ENCODE data around the gene PDE9A.

Gene PDE9A

DNA sequence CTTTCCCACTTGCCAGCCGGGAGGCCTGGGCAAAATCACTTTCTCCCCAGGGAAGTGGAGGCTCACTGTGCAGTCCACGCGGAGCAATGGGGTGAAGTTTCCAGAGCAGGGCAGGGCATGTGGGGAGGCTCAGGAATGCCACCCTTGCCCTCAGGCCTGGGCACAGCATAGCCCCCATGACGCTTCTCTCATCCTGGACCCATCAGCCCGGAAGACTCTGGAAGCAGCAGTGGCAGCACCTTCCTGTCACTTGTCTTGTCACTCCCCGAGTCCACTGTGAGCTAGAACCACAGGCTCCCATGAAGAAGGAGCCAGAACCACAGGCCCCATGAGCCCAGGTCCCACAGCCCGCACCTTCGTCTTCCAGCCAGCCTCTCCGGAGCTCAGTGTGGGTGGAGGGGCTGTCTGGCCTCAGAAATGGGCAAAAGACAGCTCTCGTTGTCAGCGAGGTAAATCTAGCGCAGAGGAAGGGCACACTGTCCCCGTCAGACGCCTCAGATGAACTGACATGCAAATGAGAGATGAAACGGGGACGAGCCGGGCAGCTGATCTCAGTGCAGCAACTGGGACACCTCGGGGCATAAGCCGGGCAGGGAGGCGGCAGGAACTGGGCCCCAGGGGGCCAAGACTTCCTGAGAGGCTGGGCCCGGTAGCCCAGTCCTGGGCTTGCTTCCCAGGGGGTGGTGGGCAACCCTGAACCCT is 6.1 kb downstream of the PDE9A start:
- no peak for DNase-seq (ENCODE audit: extremely low spot score)
- POLR2A ChIA-PET: no interaction called here
- TF ChIP-seq L3MBTL2 (conservative IDR thresholded peaks at IDR 0.05): no peak
- TF ChIP-seq SP1 (IDR thresholded peaks at IDR 0.05): no peak
- TF ChIP-seq BHLHE40 (IDR thresholded peaks at IDR 0.05; ENCODE audit: borderline replicate concordance): no peak
- TF ChIP-seq ARNT (IDR thresholded peaks at IDR 0.05): no peak
- no peak for TF ChIP-seq LEF1 (IDR thresholded peaks at IDR 0.05; ENCODE audit: borderline replicate concordance)

DNA sequence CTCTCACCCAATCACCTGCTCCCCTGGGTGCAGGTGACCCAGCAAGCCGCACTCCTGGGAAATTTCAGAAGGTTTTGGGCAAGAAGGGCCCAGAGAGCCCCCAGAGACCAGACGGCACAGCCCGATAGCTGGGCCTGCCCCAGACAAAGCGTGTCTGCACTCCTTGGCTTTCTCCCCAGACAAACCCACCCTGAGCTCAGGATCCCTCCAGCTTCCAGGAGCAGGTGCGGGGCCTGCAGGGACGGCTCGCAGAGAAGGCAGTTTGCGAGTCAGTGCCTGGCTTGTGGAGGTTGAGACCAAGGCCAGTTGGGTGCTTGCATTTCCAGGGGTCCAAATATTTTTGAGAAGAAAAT is 6.7 kb downstream of the PDE9A start:
- ChIA-PET POLR2A (no interaction called here), CTCF (no interaction called here)
- no peak for TF ChIP-seq ELF4 (IDR thresholded peaks at IDR 0.05)
- TF ChIP-seq FOXK2 (IDR thresholded peaks at IDR 0.05): no peak
- TF ChIP-seq SUZ12 (IDR thresholded peaks at IDR 0.05): no peak
- no peak for TF ChIP-seq FOXM1 (IDR thresholded peaks at IDR 0.05; ENCODE audit: borderline replicate concordance)
- TF ChIP-seq FOXA1 (IDR thresholded peaks at IDR 0.05): no peak
- TF ChIP-seq NFRKB (IDR thresholded peaks at IDR 0.05): no peak
- TF ChIP-seq BHLHE40 (IDR thresholded peaks at IDR 0.05; ENCODE audit: borderline replicate concordance): no peak
- TF ChIP-seq CTBP1 (IDR thresholded peaks at IDR 0.05; ENCODE audit: borderline replicate concordance): no peak
- TF ChIP-seq TARDBP (IDR thresholded peaks at IDR 0.05): no peak
- no peak for TF ChIP-seq L3MBTL2 (conservative IDR thresholded peaks at IDR 0.05)
- TF ChIP-seq ARNT (IDR thresholded peaks at IDR 0.05): no peak
- no peak for DNase-seq (ENCODE audit: extremely low spot score)

More for the DNA sequence above, 6.1 kb downstream of the PDE9A start:
- CTCF ChIA-PET: no interaction called here

GRCh38 chr21:42661688-42662429 is 8.4 kb downstream of the PDE9A start:
- DNase-seq (ENCODE audit: extremely low spot score): no peak
- TF ChIP-seq ZNF384 (IDR thresholded peaks at IDR 0.05): no peak
- no peak for TF ChIP-seq TARDBP (IDR thresholded peaks at IDR 0.05)
- no peak for TF ChIP-seq SUZ12 (IDR thresholded peaks at IDR 0.05)
- no peak for TF ChIP-seq BHLHE40 (IDR thresholded peaks at IDR 0.05; ENCODE audit: borderline replicate concordance)
- no peak for TF ChIP-seq L3MBTL2 (conservative IDR thresholded peaks at IDR 0.05)
- no peak for TF ChIP-seq PKNOX1 (IDR thresholded peaks at IDR 0.05)
- TF ChIP-seq HDGF (IDR thresholded peaks at IDR 0.05; ENCODE audit: borderline replicate concordance): no peak
- TF ChIP-seq FOXA1 (IDR thresholded peaks at IDR 0.05): no peak
- TF ChIP-seq FOXM1 (IDR thresholded peaks at IDR 0.05; ENCODE audit: borderline replicate concordance): no peak
- no peak for TF ChIP-seq LEF1 (IDR thresholded peaks at IDR 0.05; ENCODE audit: borderline replicate concordance)
- TF ChIP-seq SP1 (IDR thresholded peaks at IDR 0.05): no peak
- no peak for TF ChIP-seq ARNT (IDR thresholded peaks at IDR 0.05)
- ChIA-PET CTCF (no interaction called here), POLR2A (no interaction called here)

GRCh38 chr21:42662430-42663199 is 9.2 kb downstream of the PDE9A start:
- CTCF ChIA-PET: no interaction called here
- TF ChIP-seq PKNOX1 (IDR thresholded peaks at IDR 0.05) (no peak), L3MBTL2 (conservative IDR thresholded peaks at IDR 0.05) (no peak; the same call in 1 of the 2 replicates), FOXA1 (IDR thresholded peaks at IDR 0.05) (no peak)
- POLR2A ChIA-PET: no interaction called here
- no peak for DNase-seq (ENCODE audit: extremely low spot score)

DNA sequence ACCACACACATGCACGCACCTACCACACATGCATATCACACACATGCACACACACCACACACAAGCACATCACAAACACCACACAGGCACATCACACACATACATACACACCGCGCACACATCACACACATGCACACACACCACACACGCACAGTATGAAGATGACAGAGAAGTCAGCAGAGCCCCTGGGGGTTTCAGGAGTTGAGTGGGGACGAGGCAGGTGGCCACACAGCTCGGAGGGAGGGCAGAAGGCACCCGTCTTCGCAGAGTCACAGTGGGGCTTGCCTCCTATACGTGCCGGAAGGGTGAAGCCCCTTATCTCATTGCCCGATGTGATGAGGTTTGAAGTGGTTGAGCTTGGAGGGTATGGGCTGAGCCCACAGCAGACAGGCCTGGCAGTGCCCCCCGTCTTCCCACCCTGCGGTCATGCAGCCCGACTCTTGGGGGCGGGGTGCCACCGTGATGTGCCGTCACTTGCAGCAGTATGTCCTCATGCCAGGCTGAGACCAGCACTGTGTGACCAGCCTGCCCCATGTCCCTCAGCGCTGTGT is 9.9 kb downstream of the PDE9A start:
- DNase-seq (ENCODE audit: extremely low spot score): no peak
- no peak for TF ChIP-seq SUZ12 (IDR thresholded peaks at IDR 0.05)
- POLR2A ChIA-PET: no interaction called here
- CTCF ChIA-PET: no interaction called here

DNA sequence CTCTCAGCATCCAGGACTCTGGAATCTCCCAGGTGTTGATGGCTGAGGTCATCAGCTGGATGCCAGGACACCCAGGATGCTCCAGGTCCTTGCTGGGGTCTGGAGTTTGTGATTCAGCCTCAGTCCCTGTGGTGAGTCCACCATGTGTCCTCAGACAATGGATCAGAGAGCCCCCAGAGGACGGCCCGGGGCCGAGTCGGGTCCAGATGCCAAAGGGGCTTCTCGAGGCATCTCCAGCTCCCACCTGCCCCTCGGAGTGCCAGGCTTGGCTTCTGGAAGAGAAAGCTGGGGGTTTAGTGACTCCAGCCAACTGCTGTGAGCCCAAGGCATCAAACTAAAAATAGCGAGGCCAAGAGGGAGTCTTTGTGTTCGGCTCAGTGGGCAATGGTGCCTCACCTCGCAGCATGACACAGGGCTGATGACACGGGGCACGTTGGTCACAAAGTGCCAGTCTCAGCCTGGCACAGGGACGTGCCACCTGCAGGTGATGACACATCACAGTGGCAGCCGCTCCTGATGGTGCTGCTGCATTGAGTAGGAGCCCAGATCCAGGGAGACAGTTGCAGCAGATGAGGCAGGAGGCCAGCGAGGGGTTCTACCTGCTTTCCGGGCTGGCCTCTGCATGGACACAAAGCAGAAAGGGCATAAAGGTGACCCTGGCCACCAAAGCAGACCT is 10.6 kb downstream of the PDE9A start:
- ChIA-PET POLR2A (no interaction called here), CTCF (no interaction called here)
- TF ChIP-seq FOXM1 (IDR thresholded peaks at IDR 0.05; ENCODE audit: borderline replicate concordance) (no peak), L3MBTL2 (conservative IDR thresholded peaks at IDR 0.05) (no peak), CTBP1 (IDR thresholded peaks at IDR 0.05; ENCODE audit: borderline replicate concordance) (no peak), ELF4 (IDR thresholded peaks at IDR 0.05) (no peak), HDGF (IDR thresholded peaks at IDR 0.05; ENCODE audit: borderline replicate concordance) (no peak), NFRKB (IDR thresholded peaks at IDR 0.05) (no peak), ZNF384 (IDR thresholded peaks at IDR 0.05) (no peak), FOXA1 (IDR thresholded peaks at IDR 0.05) (no peak)
- DNase-seq (ENCODE audit: extremely low spot score): no peak
